GM23338 (cell line): Measurements from ENCODE around the gene RRP1. TPM values are rescaled to one million over a fixed set of nuclear protein-coding genes. Genes with fewer than 3 reads are reported as not detected.

Source experiments
- ATAC-seq: fragments of 200-7000 bp; cut with Tn5 transposase; 3 replicates; pipeline ENCODE4 v1.9.1; 2020
- DNase-seq: peaks from one replicate; pipeline ENCODE4 v3.0.0-alpha.2; 2015; ENCODE audit warnings: low spot score
- H2AFZ ChIP-seq: fragments of 200-600 bp; sonication (generic); 2 replicates; pipeline ENCODE4 v1.8.0; 2016; ENCODE audit warnings: antibody characterized with exemption, mild to moderate bottlenecking, moderate library complexity
- H3F3A ChIP-seq: fragments of 200-600 bp; sonication (generic); replicated peaks from 2 replicates; pipeline ENCODE4 v1.8.0; 2017; ENCODE audit warnings: antibody characterized with exemption, mixed run types, low read depth
- H3K27ac ChIP-seq: fragments of 200-600 bp; sonication (generic); 2 replicates; pipeline ENCODE4 v1.6.1; 2016; ENCODE audit warnings: low read depth
- H3K27me3 ChIP-seq: fragments of 200-600 bp; sonication (generic); 2 replicates; pipeline ENCODE4 v1.8.0; 2016; ENCODE audit warnings: mild to moderate bottlenecking, mixed run types, moderate library complexity; ENCODE audit not compliant: insufficient read depth
- H3K36me3 ChIP-seq: fragments of 200-600 bp; sonication (generic); 2 replicates; pipeline ENCODE4 v1.8.0; 2016; ENCODE audit warnings: mild to moderate bottlenecking; ENCODE audit not compliant: insufficient read depth
- H3K4me1 ChIP-seq: fragments of 200-600 bp; sonication (generic); 2 replicates; pipeline ENCODE4 v1.8.0; 2016; ENCODE audit warnings: mild to moderate bottlenecking, moderate library complexity; ENCODE audit not compliant: insufficient read depth
- H3K4me2 ChIP-seq: fragments of 200-600 bp; sonication (generic); 2 replicates; pipeline ENCODE4 v1.7.1; 2017; ENCODE audit warnings: mixed run types
- H3K4me3 ChIP-seq: fragments of 200-600 bp; sonication (generic); 2 replicates; pipeline ENCODE4 v1.6.1; 2016; ENCODE audit warnings: mixed run types
- H3K79me2 ChIP-seq: fragments of 200-600 bp; sonication (generic); replicated peaks from 2 replicates; pipeline ENCODE4 v1.8.0; 2017; ENCODE audit warnings: mild to moderate bottlenecking; ENCODE audit not compliant: insufficient read depth
- H3K9me2 ChIP-seq: fragments of 200-600 bp; sonication (generic); 2 replicates; pipeline ENCODE4 v1.8.0; 2017; ENCODE audit not compliant: insufficient read depth
- H4K20me1 ChIP-seq: fragments of 200-600 bp; sonication (generic); replicated peaks from 2 replicates; pipeline ENCODE4 v1.8.0; 2017; ENCODE audit warnings: mild to moderate bottlenecking; ENCODE audit not compliant: insufficient read depth
- H3K27ac Mint-ChIP-seq: 2 replicates; pipeline ENCODE4 v1.8.0; 2020; ENCODE audit warnings: inconsistent platforms, mild to moderate bottlenecking, moderate library complexity, mixed read lengths
- H3K27me3 Mint-ChIP-seq: 3 replicates; pipeline ENCODE4 v1.8.0; 2022; ENCODE audit warnings: low read depth, mild to moderate bottlenecking, moderate library complexity, mixed read lengths, inconsistent platforms; ENCODE audit not compliant: insufficient read depth, poor library complexity
- H3K36me3 Mint-ChIP-seq: 3 replicates; pipeline ENCODE4 v1.8.0; 2021; ENCODE audit warnings: low read depth, mild to moderate bottlenecking, inconsistent platforms, moderate library complexity, mixed read lengths
- H3K4me1 Mint-ChIP-seq: 3 replicates; pipeline ENCODE4 v1.8.0; 2020; ENCODE audit warnings: mild to moderate bottlenecking, inconsistent platforms, mixed read lengths
- H3K4me3 Mint-ChIP-seq: 3 replicates; pipeline ENCODE4 v1.8.0; 2021; ENCODE audit warnings: moderate library complexity, mild to moderate bottlenecking, inconsistent platforms, mixed read lengths
- H3K9me3 Mint-ChIP-seq: 3 replicates; pipeline ENCODE4 v1.8.0; 2020; ENCODE audit warnings: moderate library complexity, mild to moderate bottlenecking, inconsistent platforms, mixed read lengths
- CREB1 ChIP-seq: fragments of 250-450 bp; sonication (Bioruptor Pico); IDR thresholded peaks from 2 replicates; pipeline ENCODE4 v1.5.0; 2020; ENCODE audit warnings: low read depth, mild to moderate bottlenecking, moderate library complexity
- CTCF ChIP-seq, 2 experiments: fragments of 200-600 bp in 1 of 2; sonication (generic) in 1 of 2; conservative IDR thresholded peaks; 2 replicates each; pipeline versions ENCODE4 v1.5.1 to v1.6.1; 2016 to 2017; ENCODE audit warnings: antibody characterized with exemption in 2 of 2, low read depth in 2 of 2, mild to moderate bottlenecking in 2 of 2, moderate library complexity in 1 of 2
- EZH2 ChIP-seq: fragments of 200-600 bp; sonication (generic); IDR thresholded peaks from one replicate; pipeline ENCODE4 v1.8.0; 2017; ENCODE audit warnings: antibody characterized with exemption, mild to moderate bottlenecking, low read depth; ENCODE audit not compliant: unreplicated experiment
- EZH2phosphoT487 ChIP-seq: fragments of 200-600 bp; sonication (generic); IDR thresholded peaks from one replicate; pipeline ENCODE4 v1.8.1; 2018; ENCODE audit warnings: antibody characterized with exemption; ENCODE audit not compliant: unreplicated experiment
- JUNB ChIP-seq: IDR thresholded peaks from one replicate; pipeline ENCODE4 v1.6.1; 2016; ENCODE audit warnings: antibody characterized with exemption; ENCODE audit not compliant: unreplicated experiment
- POLR2AphosphoS5 ChIP-seq: IDR thresholded peaks from 2 replicates; pipeline ENCODE4 v1.6.1; 2016; ENCODE audit warnings: antibody characterized with exemption, low read depth
- REST ChIP-seq: IDR thresholded peaks from one replicate; pipeline ENCODE4 v1.6.1; 2018; ENCODE audit warnings: antibody characterized with exemption; ENCODE audit not compliant: unreplicated experiment
- STAT1 ChIP-seq: IDR thresholded peaks from one replicate; pipeline ENCODE4 v1.6.1; 2016; ENCODE audit warnings: antibody characterized with exemption; ENCODE audit not compliant: unreplicated experiment
- ZNF114 ChIP-seq: fragments of 250-450 bp; sonication (Bioruptor Pico); IDR thresholded peaks from 2 replicates; pipeline ENCODE4 v1.5.0; 2020; ENCODE audit warnings: mild to moderate bottlenecking, moderate library complexity
- ZNF331 ChIP-seq: fragments of 250-450 bp; sonication (Bioruptor Pico); IDR thresholded peaks from 2 replicates; pipeline ENCODE4 v1.5.0; 2020; ENCODE audit warnings: low read depth, mild to moderate bottlenecking, moderate library complexity
- ZNF462 ChIP-seq: fragments of 250-450 bp; sonication (Bioruptor Pico); IDR thresholded peaks from 2 replicates; pipeline ENCODE4 v1.5.0; 2020; ENCODE audit warnings: mild to moderate bottlenecking, moderate library complexity
- polyA plus RNA-seq: library from polyadenylated mRNA; unstranded; fragments of >200 nt; fragmentation: Nextera tagmentation; extraction: Ambion mirVana; gene quantifications from 2 replicates; pipeline ENCODE4 v1.2.1, GENCODE V29; 2016
- total RNA-seq: library from RNA; depleted of rRNA; stranded (reverse); fragments of >200 nt; shearing (Covaris generic); gene quantifications from 2 replicates; pipeline ENCODE4 v1.2.3, GENCODE V29; 2014
- TF ChIP-seq, protein P1 (sequence below): IDR thresholded peaks from 2 replicates; pipeline ENCODE4 v1.6.1; 2016; ENCODE audit warnings: antibody characterized with exemption

RRP1 gene
- total and polyA plus RNA-seq, 2 experiments from 2014 or later: 36.5 to 63.5 TPM

DNA sequence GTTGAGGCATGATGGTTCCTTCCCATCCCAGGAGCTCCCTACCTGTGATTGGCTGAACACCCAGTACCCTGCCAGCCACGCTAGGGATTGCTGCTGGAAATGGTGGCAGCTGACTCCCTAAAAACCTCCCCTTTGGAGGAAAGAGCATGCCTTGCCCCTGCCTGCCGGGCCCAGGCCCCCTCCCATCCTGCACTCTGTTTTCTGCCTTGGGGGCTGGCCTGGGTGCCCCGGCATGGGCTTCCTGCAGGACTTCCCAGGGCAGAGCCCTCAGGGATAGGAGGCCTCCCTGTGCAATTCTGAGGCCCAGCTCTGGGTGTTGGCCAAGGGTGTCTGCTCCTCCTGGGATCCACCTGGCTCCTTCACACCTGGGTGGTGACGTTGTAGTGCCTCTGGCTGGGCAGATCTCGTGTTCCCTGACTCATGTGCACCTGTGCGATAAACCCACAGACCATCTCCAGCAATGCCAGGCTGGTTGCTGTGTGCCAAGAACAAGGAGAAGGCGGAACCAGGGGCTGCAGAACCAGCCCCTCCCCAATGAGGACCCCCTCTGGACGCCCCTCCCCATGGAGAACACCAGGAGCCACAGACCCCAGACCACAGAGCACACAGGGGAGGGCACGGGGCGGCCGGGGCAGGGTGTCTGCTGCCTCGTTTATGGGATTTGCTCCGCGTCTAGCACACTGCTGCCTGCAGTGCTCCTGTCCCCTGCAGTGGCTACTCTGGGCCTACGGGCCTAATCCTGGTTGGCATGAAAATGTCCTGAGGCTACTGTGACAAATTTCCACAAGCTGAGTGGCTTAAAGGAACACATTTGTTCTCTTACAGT lies 26.9 kb upstream of the RRP1 start:
- H3K36me3 Mint-ChIP-seq: peaks cover 24% of the 10 kb centered on the region
- DNase-seq (no peak), ATAC-seq (no peak)
- Histone ChIP-seq H2AFZ (no peak overlapping the region), H3K9me2 (no peaks in the 10 kb centered on the region), H3K4me3 (no peak overlapping the region), H3K27ac (no peak overlapping the region), H3K79me2 (no peaks in the 10 kb centered on the region), H3K27me3 (no peaks in the 10 kb centered on the region), H4K20me1 (no peaks in the 10 kb centered on the region), H3K4me2 (no peak overlapping the region), H3F3A (no peaks in the 10 kb centered on the region), H3K4me1 (no peaks in the 10 kb centered on the region), H3K36me3 (no peaks in the 10 kb centered on the region)
- H3K4me3 Mint-ChIP-seq: no peak overlapping the region
- no peaks in the 10 kb centered on the region for H3K9me3 Mint-ChIP-seq
- no peak overlapping the region for H3K27ac Mint-ChIP-seq
- peaks cover 5% of the 10 kb centered on the region; the same call in 1 of the 3 replicates for H3K4me1 Mint-ChIP-seq
- peaks cover 5% of the 10 kb centered on the region for H3K27me3 Mint-ChIP-seq
- TF ChIP-seq JUNB (no peak), ZNF462 (no peak), ZNF114 (CRISPR knock-in tag) (no peak), POLR2AphosphoS5 (no peak), REST (no peak), EZH2 (no peak), ZNF331 (no peak), STAT1 (no peak), CTCF (conservative IDR thresholded peaks at IDR 0.05; ENCODE audit: low read depth in 2 of 2) (no peak), EZH2phosphoT487 (no peak), CREB1 (no peak)
- TF ChIP-seq, protein P1, sequence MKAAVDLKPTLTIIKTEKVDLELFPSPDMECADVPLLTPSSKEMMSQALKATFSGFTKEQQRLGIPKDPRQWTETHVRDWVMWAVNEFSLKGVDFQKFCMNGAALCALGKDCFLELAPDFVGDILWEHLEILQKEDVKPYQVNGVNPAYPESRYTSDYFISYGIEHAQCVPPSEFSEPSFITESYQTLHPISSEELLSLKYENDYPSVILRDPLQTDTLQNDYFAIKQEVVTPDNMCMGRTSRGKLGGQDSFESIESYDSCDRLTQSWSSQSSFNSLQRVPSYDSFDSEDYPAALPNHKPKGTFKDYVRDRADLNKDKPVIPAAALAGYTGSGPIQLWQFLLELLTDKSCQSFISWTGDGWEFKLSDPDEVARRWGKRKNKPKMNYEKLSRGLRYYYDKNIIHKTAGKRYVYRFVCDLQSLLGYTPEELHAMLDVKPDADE: no peak
